HG03064 (cell line): ENCODE results near the gene MARCHF4.
"Not testable (repeated sequence)": the region's sequence is repeated elsewhere in the genome, so short reads cannot be mapped to it uniquely, and the experiment has no call there.

Source experiments
- ATAC-seq: cut with Tn5 transposase; IDR thresholded peaks from one replicate; pipeline ENCODE4 v1.9.1; 2021; ENCODE audit warnings: low read depth; ENCODE audit not compliant: unreplicated experiment

Gene MARCHF4

GRCh38 chr2:216392018-216392562 lies 19.8 kb upstream of the MARCHF4 start:
- ATAC-seq, result no peak

DNA sequence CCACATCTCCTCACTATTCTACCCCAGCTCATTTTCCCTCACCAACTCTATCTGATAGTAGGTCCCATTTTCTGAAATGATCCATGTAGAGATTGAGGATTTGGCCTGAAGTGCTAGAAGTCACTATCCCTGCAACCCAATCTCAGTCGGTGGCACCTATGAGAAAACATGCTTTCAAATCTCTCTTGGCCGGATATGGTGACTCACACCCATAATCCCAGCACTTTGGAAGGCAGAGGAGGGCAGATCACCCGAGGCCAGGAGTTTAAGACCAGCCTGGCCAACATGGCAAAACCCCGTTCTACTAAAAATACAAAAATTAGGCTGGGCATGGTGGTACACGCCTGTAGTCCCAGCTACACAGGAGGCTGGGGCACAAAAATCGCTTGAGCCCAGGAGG lies 19.1 kb upstream of the MARCHF4 start:
- ATAC-seq, result no peak

- ATAC-seq, result no peak
Measured at GRCh38 chr2:216389570-216389969, 17.3 kb upstream of the MARCHF4 start.

- no peak for ATAC-seq
Measured at GRCh38 chr2:216388046-216388884, 16.0 kb upstream of the MARCHF4 start.

DNA sequence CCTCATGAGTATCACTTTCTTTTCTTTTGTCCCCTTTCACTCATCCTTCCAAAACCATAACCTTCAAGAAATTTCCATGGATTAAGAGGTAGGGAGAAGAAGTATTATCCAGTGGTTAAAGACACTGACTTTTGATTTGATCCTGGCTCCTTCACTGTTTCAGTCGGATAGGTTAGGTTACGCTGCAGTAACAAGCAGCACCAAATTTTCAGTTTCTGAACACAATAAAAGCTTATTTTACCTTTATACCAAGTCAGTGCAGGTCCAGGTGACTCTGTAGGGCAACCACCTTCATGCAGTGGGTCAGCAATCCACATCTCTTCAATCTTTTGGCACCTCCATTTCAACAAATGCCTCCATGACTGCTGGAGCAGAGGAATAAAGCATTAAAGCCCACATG lies 15.0 kb upstream of the MARCHF4 start:
- ATAC-seq, result no peak

DNA sequence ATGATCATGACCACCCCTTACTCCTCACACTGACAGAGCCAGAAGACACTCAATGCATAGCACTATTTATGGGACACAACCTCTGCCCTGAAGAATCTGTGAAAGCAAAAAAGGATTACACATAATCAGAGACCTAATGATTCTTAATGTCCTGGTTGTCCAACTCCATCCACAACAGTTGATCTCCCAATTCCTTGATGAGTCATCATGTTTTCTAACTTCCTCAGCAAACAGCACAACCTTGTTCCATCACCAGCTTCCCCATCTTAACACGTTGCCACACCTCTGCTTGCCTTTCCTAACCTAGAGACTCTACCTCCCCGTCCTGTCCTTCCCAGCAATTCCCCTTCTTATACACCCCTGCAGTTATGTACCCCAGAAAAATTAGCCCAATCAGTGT lies 13.2 kb upstream of the MARCHF4 start:
- no peak for ATAC-seq

DNA sequence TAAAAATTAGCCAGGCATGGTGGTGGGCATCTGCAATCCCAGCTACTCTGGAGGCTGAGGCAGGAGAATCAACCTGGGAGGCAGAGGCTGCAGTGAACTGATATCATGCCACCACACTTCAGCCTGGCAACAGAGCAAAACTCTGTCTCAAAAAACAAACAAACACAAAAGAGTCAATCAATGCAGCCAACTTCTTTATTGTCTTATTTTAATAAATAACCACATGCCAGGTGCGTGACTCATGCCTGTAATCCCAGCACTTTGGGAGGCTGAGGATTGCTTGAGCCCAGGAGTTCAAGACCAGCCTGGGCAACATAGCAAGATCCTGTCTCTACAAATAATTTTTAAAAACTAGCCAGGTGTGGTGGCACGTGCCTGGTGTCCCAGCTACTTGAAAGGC lies 12.1 kb upstream of the MARCHF4 start:
- ATAC-seq, result not testable (repeated sequence)

GRCh38 chr2:216379977-216380376 lies 7.7 kb upstream of the MARCHF4 start:
- no peak for ATAC-seq

DNA sequence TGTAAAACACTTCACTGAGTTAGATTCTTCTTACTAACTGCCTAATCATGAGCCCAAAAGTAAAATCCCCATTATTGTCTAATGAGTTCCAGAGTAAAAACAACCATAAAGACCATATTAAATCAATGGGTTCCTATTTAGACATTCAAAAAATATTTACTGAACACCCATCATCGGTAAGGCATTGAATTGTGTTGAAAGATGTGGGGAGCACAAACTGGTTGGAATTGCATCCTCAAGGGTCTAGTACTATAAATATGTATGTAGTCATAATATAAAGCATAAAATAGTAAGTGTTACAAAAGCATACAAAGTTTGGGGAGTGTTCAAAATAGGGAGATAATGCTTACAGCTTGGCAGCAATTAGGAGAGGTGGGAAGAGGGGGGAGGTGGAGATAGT lies 3.0 kb upstream of the MARCHF4 start:
- no peak for ATAC-seq

DNA sequence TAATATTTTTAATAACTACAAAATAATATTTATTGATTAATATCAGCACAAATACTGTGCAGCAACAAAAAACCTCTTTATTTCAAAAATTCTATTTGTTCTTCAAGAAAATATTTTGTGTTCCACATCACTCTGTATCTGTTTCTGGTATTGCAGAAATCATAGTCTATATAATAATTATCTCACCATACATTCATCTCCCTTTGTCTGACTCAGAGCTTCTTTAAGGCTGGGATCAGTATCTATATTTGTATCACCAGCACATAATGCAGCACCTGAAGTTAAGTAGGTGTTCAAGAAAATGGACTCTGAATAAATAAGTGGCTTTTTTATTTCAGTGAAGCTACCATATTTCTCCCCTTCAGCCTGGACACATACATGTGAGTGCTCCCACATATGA lies 1.6 kb upstream of the MARCHF4 start:
- no peak for ATAC-seq

DNA sequence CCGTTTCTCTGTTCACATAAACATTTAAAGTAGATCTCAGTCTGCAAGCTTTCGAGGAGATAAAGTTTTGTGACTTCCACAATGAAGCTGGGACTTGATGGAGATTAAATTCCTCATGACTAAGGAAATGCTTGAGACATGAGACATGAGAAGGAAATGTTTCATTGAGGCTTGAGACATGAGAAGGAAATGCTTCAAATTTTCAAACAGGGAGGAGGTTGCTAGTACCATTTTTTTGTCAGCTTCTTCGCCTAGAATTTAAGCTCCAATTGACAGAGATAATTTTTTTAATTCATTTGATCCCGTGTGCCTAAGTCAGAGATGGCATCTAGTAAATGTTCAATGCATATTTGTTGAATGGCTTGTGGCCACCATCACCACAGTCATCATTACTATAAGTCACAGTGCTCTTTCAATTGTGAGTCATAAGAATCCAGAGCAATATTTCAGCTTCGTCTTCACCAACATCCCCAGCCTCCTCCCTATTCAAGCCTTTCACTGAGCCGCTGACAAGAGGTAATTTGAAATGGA lies 543 bp upstream of the MARCHF4 start:
- no peak for ATAC-seq

- no peak for ATAC-seq
Measured at GRCh38 chr2:216370961-216371712, 1.1 kb downstream of the MARCHF4 start.

DNA sequence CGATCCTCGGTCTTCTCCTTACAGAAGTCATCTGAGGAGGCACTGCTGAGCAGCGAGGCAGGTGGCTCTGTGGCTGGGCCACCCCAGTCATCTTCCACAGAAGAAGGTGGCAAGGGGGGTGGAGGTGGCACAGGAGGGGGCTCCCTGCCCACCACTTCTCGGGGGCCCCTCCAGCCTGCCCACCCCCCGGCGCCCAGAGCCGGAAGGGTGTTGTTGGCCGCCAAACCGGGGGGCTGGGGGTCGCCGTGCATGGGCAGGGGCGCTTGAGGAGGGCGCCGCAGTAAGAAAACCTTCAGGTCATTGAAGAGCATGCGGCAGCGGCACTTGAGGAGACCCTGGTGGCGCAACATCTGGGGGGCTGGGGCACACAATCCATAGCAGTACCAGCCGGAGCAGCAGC lies 2.5 kb downstream of the MARCHF4 start:
- no peak for ATAC-seq

DNA sequence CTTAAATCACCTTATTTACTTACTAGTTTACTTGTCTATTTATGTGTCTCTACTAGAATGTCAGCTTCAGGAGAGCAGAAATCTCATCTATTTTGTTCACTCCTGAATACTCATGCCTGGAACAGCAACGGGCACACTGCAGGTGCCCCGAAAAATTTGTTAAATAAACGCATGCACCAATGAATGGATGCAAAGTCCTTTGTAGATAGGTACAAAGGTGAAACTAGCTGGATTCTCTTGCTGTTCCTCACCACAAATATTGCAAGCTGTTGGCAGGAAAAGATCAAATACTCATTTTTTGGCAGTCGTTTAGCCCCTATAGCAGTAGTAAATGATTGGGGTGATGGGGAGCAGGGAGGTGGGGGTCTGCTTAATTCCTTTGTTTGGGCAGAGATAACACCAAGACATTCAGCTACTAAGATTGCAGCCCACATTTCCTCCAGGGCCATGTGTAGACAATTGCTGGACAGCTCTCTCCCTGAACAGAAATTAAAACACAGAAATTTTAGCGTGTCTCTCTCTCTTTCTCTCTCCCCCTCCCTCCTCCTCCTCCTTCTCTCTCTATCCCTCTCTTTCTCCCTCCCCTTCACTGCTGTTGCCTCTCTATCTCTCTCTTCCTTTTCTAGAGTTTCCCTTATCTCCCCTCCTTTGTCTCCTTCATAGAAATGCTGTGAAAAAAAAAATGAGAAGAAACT lies 5.4 kb downstream of the MARCHF4 start:
- no peak for ATAC-seq

DNA sequence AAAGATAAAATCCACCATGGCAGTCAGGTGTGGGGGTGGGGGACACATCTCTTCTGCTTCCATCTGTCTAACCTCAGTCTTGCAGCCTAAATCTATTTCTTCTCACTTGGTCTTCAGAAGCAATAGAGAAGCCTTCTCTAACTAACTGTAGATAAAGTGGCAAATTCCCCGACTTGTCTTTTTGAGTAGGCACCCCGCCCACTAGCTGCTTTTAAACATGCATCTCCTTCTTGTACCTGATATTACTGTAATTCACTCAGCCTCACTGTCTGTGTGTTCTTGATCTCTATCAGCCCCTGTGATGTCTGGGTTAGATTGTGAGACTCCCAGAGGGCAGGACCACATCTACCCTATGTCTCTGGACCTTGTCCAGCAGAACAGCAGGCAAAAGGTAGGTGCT lies 6.8 kb downstream of the MARCHF4 start:
- no peak for ATAC-seq

DNA sequence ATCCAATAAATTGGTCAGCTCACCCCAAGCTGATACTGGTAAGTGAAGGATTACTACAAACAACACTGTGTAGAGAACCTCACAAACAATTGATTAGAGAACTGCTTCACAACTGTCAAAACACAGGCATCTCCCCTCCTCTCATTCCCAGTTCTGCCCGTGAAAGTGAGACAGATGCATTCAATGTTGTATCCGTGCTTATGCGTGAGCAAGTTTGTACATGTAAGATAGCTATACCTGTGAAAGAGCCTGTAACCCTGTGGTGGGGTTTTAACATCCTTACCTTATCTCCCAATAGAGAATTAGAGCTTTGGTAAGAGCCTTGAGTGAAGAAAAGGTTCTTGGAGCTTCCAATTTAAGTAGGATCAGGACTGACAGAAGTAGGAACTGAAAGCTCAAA lies 9.1 kb downstream of the MARCHF4 start:
- ATAC-seq, result no peak

GRCh38 chr2:216362730-216363129 lies 9.6 kb downstream of the MARCHF4 start:
- no peak for ATAC-seq

- no peak for ATAC-seq
Measured at GRCh38 chr2:216355711-216356110, 16.6 kb downstream of the MARCHF4 start.

DNA sequence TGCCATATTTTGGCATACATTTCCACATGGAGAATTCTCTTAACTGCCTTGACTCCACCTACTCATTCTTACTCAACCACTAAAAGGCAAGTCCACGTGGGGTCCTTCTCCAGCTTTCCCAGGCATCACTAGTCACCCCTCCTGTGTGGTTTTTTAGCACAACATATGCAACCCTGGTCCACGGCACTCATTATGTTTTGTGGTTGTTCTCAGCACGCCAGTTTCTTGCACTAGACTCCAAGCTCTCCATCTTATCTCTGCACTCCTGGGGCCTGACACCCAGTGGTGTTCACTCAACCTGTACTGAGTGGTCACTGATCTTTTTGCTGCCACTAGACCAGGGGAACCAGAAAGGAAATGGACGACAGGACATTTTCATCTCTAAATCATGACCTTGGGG lies 18.0 kb downstream of the MARCHF4 start:
- ATAC-seq, result no peak

DNA sequence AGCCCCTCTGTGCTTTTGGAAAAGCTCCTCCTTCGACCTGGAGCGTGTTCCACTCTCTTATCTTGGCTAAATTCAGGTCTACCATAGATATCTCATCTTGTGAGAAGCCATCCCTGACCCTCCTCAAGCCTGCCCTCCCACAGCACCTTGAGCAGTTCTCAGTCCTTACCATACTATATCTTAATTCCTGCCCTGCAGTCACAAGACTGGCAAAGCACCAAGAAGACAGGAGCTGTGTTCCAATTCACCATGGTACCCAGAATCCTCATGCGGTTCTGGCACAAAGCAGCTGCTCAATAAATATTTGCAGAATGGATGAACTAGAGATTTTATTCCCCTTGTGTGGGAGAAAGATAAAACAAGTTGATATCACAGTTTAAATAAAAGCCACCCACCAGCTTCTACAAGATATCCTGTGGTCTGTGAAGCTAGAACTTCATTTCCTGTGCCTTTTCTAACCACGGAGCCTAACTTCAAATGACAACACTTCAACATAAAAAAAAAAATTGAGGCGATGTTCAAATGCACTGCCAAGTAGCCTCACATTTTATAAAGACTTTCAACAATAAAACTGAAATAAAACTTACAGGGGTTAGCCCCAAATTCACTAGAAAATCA lies 19.5 kb downstream of the MARCHF4 start:
- no peak for ATAC-seq
